GM19372 (cell line): ENCODE measurements around the gene WDR55.
"Not testable (repeated sequence)": the region's sequence is repeated elsewhere in the genome, so short reads cannot be mapped to it uniquely, and the experiment has no call there.

Experiments
- ATAC-seq: cut with Tn5 transposase; IDR thresholded peaks from one replicate; pipeline ENCODE4 v1.9.1; 2021; ENCODE audit warnings: mild to moderate bottlenecking, low read depth, moderate library complexity; ENCODE audit not compliant: unreplicated experiment

WDR55 gene, protein sequence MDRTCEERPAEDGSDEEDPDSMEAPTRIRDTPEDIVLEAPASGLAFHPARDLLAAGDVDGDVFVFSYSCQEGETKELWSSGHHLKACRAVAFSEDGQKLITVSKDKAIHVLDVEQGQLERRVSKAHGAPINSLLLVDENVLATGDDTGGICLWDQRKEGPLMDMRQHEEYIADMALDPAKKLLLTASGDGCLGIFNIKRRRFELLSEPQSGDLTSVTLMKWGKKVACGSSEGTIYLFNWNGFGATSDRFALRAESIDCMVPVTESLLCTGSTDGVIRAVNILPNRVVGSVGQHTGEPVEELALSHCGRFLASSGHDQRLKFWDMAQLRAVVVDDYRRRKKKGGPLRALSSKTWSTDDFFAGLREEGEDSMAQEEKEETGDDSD

DNA sequence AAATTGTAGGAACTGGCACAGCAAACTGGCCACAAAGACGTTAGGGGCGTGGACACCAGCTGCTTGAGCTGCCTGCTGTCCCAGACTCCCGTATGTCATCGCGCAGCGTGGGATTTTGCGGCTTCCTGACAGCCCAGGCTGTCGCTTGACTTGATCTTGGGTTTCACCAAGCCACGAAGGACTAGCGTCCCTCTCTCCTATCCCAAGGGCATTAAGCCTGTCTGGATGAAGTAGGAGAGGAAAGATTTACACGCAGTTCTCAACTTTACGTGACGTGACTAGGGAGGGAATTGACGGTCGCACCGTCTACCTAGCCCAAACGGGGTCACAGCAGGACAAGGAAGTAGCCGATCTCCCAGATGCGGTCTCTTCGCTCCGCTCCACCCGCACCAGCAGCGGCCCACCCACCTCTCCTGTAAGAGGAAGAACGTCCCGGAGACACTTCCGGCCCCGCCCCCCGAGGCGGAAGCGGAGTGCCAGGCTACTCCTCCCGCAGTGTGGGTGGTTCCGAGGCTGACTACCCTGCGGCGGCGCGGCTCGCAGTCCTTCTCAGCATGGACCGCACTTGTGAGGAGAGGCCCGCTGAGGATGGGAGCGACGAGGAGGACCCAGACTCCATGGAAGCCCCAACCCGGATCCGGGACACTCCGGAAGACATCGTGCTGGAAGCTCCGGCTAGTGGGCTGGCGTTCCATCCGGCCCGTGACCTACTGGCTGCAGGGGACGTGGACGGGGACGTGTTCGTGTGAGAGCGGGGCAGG, at the start of gene WDR55:
WDR55 (plus strand) TSS at position 546 of the 761 bp plus-strand sequence; CDS start at position 555, 9 bp downstream.
- ATAC-seq = peak; percentile 97

DNA sequence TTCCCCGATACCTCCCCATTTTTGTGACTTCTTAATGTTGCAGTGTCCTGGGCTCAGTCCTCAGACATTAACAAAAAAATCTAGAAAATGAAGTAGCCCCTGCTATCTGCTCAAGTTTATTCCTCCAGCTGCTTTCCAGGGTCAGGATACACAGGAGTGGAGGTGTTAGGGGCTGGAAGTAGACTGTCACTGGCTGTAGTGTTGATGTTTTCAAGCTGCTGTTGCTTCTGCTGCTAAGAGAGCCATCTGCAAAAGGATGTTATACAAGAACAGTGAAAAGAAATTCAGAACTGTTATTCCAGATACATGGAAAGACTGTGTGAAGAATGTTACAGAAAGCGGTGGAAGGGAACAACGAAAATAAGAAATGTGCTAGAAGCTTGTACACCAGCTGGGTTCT, 42.4 kb upstream of the WDR55 start:
- ATAC-seq = no peak

DNA sequence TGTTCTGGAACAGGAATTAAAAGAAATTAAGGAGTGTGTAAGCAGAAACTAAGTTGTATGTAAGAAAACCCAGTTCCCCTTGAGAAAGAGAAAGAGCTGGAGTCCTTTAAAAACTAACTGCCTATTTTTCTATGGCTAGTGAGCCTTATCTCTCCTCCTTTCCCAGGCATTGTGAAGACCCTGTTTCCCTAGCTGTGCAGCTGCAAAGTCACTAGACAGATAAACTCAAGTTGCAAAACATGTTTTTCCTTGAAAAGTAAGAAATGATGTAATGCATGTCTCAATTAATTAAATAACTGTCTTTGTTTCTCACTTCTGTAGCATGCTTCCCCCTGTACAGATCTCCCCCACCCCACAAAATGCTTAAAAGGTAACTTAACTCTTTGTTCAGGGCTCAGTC, 41.6 kb upstream of the WDR55 start:
- not testable (repeated sequence) for ATAC-seq

DNA sequence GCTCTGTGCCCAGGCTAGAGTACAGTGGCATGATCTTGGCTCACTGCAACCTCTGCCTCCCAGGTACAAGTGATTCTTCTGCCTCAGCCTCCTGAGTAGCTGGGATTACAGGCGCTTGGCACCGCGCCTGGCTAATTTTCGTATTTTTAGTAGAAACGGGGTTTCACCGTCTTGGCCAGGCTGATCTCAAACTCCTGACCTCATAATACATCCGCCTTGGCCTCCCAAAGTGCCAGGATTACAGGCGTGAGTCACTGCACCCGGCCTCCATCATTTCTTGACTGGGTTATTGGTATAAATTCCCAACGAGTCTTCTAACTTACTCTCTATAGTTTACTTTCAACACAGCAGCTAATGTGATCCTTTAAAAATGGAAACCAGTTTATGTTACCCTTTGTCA, 39.8 kb upstream of the WDR55 start:
- ATAC-seq = not testable (repeated sequence)

DNA sequence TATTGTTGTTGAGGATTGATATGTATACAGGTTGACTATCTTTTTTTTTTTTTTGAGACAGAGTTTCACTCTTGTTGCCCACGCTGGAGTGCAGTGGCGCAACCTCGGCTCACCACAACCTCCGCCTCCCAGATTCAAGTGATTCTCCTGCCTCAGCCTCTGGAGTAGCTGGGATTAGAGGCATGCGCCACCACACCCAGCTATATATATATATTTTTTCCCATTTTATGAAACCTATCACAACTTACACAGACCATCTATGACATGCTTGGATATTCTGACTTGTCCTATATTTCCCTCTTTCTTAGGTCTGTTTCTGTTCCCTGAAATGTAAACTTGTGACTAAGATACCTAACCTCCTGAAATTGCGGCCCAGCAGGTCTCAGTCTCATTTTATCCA, 36.7 kb upstream of the WDR55 start:
- no peak for ATAC-seq

DNA sequence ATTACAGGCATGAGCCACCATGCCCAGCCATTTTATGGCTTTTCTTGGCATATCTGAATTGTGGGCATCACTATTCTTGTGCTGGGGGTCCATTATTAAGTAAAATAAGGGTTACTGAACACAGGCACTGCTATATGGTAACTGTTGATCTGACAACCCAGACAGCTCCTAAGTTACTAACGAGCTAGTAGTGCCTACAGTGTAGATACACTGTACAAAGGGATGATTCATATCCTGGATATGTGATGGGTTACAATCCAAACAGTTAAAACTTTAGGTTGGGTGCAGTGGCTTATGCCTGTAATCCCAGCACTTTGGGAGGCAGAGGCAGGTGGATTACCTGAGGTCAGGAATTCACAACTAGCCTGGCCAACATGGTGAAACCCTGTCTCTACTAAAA, 36.0 kb upstream of the WDR55 start:
- ATAC-seq = no peak

DNA sequence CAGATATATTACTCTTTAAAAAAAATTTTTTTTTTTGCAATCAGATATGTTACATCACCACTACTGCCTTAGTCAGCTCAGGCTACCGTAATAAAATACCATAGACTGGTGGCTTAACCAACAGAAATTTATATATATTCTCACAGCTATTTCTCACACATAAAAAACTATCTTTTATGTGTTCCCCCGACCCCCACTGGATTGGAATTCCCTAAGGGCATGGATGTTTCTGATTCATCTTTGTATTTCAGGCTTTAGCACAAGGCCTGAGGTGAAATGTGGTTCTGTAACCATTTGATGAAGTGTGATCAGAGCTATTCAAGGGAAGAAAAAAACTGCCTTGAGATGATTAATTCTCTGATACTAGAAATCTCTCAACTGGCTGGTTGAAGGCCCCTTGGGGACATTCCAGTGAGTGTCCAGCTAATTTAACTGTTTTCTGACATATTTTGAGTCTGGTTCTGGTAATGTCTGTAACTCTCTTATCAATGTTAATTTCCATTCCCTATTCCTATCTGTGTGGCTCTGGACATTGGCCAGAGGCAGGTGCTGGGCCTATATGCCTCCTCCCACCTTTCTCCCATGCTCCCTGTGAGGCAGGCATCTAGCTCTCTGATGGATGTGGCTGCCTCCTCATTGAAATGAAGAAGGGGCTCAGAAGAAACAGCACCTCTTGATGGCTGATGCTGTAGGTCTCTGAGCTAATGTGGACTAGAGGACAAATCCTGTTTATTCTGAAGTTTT, 34.2 kb upstream of the WDR55 start:
- ATAC-seq = no peak

DNA sequence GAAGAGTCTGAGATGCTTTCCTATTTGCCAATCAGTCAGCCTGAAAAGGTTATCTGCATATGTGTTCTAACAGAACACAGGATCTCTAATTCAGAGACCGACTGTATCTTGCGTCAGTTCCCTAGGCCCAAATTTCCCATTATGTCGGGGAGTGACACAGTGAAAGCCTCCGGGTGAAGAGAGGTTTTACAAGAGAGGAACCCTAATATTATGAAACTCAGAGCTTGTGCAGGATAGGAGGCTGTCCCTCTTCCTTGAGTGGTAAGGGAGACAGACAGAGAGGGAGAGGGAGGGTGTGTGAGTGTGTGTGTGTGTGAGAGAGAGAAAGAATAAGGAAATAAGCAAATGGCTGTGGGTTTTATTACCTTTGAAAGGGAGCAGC, 33.7 kb upstream of the WDR55 start:
- no peak for ATAC-seq

DNA sequence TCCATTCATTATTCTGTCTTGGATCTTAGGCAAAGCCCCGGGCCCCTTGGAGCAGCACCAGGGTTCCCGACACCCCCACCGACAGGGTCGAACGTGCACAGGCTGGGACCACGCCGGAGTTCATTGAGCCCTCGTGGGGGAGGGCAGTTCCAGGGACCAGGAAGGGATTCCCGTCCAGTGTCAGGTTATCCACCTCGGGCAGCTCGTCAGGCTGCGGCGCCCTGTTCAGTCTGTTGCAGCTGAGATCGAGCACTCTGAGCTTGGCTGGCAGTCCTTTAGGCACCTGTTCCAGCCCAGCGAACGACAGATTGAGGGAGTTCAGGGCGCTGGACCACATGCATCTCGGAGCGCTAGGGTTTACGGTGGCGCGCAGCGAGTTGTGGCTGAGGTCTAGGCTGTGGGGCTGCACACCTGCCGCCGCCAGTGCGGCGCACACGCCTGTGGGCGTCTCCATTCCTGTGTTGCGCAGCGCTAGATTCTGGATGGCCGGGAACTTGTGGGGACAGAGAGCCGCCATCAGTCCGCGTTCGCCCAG, 32.8 kb upstream of the WDR55 start:
- peak; percentile 38 for ATAC-seq

DNA sequence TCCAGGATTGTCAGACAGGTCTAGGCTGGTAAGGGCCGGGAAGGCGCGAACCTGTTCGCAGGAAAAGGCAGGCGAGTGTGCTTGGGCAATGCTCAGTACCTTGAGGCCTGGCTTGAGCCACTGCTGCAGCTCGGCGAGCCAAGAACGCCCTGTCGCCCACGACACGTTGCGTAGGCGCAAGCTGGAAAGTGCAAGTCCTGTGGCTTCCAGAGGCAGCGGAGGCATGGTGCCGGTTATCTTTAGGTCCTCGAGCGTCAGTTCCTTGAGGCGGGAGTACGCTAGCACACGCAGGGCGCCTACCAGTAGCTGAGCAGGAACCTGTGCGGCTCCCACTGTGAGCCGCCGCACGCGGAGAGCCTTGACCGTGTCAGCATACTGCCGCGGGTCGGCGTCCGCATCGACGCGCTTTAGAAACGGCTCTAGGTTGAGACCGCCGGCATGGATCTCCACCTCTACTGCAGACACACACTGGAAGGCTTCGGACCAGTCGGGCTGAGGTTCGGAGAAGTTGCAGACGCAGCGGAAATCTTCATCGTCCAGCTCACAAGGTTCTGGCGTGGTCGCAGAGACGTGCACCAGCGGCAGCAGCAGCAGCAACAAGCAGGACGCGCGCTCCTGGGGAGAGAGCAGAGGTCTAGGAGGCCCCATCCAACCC, 32.2 kb upstream of the WDR55 start:
- ATAC-seq = peak; percentile 63

DNA sequence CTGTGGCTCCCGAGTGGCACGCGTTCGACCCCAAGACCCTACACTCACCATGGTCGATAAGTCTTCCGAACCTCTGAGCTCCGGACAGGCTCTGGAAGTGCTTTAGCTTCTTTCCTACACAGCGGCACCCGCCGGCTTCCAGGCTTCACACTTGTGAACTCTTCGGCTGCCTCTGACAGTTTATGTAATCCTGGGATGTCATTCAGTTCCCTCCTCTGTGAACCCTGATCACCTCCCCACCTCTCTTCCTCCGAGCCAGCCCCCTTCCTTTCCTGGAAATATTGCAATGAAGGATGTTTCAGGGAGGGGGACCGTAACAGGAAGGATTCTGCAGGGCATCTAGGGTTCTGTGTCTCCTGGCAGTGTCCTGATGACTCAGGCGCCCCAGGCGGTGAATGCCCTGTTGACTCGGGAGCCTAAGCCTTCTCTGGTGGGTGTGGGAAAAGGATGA, 31.7 kb upstream of the WDR55 start, which contains the start of gene CD14:
CD14 (minus strand) TSS at position 155 of the 451 bp plus-strand sequence; CDS start at position 51, 104 bp downstream.
- ATAC-seq = no peak

DNA sequence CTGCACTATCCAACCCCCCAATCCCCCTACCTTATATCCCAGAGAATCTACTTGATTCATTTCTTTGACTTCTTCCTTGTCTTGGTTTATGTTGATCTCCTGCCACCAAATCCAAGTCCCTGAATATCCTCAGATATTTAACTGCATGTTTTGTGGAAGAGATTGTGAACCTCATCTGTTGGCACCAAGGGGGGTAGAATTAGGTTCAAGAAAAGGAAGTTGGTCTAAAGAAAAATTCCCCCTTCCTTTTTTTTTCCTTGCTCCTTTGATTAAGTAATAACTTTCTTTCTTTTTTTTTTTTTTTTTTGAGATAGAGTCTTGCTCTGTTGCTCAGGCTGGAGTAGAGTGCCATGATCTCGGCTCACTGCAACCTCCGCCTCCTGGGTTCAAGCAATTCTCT, 31.2 kb upstream of the WDR55 start:
- no peak for ATAC-seq

DNA sequence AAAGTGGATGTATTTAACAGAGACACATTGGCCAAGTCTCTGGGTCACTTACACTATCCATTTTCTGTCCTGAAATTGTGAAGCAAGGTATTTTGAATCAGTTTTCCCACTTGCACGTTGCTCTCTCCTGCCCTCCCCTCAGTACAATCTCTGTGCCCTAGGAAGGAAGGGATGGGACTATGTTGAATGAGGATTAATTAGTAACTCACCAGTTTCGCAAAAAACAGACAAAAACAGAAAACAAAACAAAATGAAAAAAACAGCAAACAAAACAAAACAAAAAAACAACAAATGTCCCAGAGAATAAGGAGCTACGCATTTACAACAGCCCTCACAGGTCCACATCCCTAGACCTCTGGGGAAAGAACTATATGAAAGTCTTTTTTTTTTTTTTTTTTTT, 30.6 kb upstream of the WDR55 start:
- ATAC-seq = no peak

DNA sequence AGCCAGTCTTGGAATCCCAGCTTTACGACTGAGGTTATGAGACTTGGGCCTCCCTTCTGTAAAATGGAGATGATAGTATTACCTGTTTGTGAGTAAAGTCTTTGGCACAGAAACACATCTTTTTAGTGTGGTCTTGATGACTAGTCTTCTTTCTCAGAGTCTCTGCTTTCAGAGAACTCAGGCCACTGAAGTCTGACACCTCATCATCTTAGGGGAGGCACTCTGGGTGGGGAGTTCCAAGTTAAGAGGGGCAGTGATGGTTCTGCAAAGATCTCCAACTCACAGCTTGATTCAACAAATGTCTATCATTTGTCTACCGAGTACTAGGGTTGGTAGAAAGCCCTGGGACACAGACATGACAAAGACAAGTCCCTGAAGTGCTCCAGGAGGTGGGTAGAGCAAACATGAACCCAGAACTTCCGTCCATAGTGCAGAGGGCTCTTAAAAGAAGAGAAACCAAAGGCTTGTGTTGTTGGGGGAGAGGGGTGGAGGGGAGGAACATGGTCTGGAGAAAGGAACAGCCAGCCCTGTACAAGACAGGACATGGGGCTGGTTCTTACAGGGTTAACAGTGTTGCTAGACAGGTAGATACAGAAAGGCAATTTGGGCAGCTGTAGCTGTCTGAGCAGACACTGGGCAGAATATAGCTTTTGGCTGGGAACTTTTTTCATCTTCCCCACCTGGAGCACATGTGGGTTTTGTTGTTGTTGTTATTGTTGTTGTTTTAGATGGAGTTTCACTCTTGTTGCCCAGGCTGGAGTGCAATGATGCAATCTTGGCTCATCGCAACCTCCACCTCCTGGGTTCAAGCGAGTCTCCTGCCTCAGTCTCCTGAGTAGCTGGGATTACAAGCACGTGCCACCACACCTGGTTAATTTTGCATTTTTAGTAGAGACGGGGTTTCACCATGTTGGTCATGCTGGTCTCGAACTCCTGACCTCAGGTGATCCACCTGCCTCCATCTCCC, 29.1 kb upstream of the WDR55 start:
- no peak for ATAC-seq

DNA sequence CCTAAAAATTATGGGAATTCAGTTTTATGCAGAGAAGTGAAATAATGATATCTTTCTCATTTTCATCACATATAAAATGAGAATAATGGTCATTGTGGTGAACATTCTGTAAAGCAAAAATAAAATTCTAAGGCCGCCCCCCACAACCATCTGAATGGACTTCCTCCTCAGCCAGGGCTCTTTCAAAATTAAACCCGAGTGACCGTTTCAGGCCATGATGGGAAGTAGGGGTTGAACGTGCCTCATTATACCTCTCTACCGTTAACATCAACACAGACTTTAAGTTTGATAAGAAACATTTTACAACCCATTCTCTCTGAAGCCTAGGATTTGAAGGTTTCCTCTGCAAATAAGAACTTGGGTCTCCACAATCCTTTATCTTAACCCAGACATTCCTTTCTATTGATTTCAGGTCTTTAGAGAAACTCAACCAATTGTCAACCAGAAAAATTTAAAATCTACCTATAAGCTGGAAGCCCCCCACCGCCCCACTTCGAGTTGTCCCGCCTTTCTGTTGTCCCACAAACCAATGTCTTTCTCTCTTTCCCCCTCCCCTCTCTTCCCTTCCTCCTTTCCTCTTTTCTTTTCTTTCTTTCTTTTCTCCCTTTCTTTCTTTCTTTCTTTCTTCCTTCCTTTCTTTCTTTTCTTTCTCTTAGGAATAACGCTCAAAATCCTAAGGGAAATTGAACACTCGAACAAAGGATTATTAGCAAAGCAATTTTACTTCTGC, 27.2 kb upstream of the WDR55 start:
- ATAC-seq = no peak

DNA sequence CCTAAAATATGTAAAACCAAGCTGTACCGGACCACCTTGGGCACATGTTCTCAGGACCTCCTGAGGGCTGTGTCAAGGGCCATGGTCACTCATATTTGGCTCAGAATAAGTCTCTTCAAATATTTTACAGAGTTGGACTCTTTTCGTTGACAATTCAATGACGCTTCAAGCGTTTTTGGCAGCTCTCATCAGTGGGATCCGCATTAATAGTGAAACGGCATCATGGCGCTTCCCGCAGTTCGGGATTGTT, 25.9 kb upstream of the WDR55 start:
- not testable (repeated sequence) for ATAC-seq

DNA sequence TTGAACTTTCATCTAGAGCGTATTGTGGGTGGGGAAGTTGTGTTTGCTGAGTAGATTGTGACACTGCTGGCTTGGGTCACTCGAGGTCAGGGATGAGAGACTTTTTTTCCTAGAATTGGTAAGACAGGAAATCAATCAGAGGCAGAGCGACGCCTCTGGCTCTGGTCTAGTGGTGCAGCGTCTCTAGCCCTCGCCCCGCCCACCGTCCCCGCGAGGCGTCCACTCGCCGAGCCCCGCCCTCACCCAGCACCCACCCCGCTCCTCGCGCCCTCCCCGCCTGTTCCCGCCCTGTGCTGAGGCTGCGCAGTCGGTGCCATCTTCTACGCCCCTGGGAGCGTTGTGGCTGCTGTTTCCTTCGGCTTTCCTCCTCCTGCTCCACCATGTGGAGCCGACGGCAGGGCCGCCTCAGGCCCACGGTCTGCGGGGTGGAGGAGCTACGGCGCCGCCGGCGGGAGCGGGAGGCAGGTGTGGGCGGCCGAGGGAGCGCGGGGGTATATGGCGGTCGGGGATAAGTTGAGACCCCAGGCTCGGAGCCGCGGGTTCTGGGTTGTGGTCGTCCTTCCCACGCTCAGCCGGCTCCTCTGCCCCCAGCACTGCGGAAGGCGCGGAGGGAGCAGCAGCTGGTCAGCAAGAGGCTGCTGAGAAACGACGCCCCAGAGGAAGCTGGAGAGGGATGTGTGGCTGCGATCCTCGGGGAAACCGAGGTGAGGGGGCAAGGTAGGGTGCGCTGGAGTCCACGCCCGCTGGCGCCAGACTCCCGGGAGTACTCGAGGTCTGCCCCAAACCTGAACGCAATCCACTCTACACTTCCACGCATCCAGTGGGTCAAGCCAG, 25.3 kb upstream of the WDR55 start, which contains the start of gene TMCO6:
TMCO6 (plus strand) TSS at position 304 of the 834 bp plus-strand sequence; CDS start at position 381, 77 bp downstream.
- peak; percentile 94 for ATAC-seq

DNA sequence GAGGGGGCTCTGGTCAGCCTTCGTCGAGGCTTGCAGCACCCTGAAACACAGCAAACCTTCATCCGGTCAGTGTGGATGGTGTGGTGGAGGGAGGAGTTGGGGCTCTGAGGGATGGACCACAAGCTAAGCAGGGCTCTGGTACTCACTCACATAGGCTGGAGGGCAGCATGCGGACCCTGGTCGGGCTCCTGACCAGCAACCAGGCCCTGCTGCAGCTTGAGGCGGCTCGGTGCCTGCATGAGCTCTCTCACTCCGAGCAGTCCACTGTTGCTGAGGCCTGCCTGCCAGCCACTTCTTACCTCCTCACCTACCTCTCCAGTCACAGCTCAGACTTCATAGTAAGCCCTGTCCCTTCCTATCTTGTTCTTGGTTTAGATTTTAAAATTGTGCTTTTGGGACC, 23.0 kb upstream of the WDR55 start:
- no peak for ATAC-seq
